SK-N-SH (cell line): ENCODE results near the gene ANO2. TPM values are rescaled to one million over a fixed set of nuclear protein-coding genes. Genes with fewer than 3 reads are reported as not detected.

Source experiments
- CTCF ChIA-PET: fragments of 300-600, 350-600 bp; formaldehyde crosslinking; extraction: SDS; loops from one replicate; lab custom pipeline; 2021; lab: Yijun Ruan, JAX
- POLR2A ChIA-PET: fragments of 350-600 bp; sonication (Branson Sonifier 250); formaldehyde crosslinking; extraction: SDS; loops from one replicate; lab custom pipeline; 2020; ENCODE audit warnings: antibody characterized with exemption, inconsistent platforms; lab: Yijun Ruan, JAX
- DNase-seq: peaks from one replicate; pipeline ENCODE4 v3.0.0; 2012
- H2AFZ ChIP-seq: fragments of 200-600 bp; sonication (generic); 2 replicates; pipeline ENCODE4 v1.8.1; 2016; ENCODE audit warnings: antibody characterized with exemption, mild to moderate bottlenecking, low read depth
- H3F3A ChIP-seq: fragments of 200-600 bp; sonication (generic); replicated peaks from 2 replicates; pipeline ENCODE3; 2016; ENCODE audit warnings: antibody characterized with exemption, mild to moderate bottlenecking; ENCODE audit not compliant: insufficient read depth
- H3K27ac ChIP-seq, 2 experiments: fragments of 200-500 bp in 1 of 2; fragments of 200-600 bp in 1 of 2; sonication (Bioruptor generic) in 1 of 2; sonication (generic), shearing (Covaris generic) in 1 of 2; 2 replicates each; pipeline versions ENCODE4 v1.5.1 to v1.6.1; 2014 to 2016; ENCODE audit warnings: low read depth in 2 of 2, inconsistent platforms in 1 of 2, low read length in 1 of 2, mild to moderate bottlenecking in 1 of 2, mixed read lengths in 1 of 2
- H3K27me3 ChIP-seq: fragments of 200-600 bp; sonication (generic), shearing (Covaris generic); 2 replicates; pipeline ENCODE4 v1.6.1; 2016; ENCODE audit warnings: mixed run types; ENCODE audit not compliant: insufficient read depth
- H3K36me3 ChIP-seq, 2 experiments: fragments of 200-500 bp in 1 of 2; fragments of 200-600 bp in 1 of 2; sonication (Bioruptor generic) in 1 of 2; sonication (generic) in 1 of 2; replicated peaks in 1 of 2; 2 replicates each; pipeline versions ENCODE3 to v1.5.1; 2014 to 2016; ENCODE audit warnings: low read length in 1 of 2, mild to moderate bottlenecking in 1 of 2; ENCODE audit not compliant: insufficient read depth in 2 of 2, control insufficient read depth in 1 of 2
- H3K4me1 ChIP-seq, 2 experiments: fragments of 200-500 bp in 1 of 2; fragments of 200-600 bp in 1 of 2; sonication (Bioruptor generic) in 1 of 2; sonication (generic), shearing (Covaris generic) in 1 of 2; 2 replicates each; pipeline versions ENCODE4 v1.5.1 to v1.6.1; 2014 to 2016; ENCODE audit warnings: low read depth in 1 of 2, low read length in 1 of 2, mixed run types in 1 of 2; ENCODE audit not compliant: insufficient read depth in 2 of 2, control insufficient read depth in 1 of 2
- H3K4me2 ChIP-seq: fragments of 200-600 bp; sonication (generic), shearing (Covaris generic); 2 replicates; pipeline ENCODE4 v1.6.1; 2017; ENCODE audit warnings: mixed run types
- H3K4me3 ChIP-seq, 2 experiments: fragments of 200-500 bp in 1 of 2; fragments of 200-600 bp in 1 of 2; sonication (Bioruptor generic) in 1 of 2; sonication (generic), shearing (Covaris generic) in 1 of 2; 2 replicates each; pipeline versions ENCODE4 v1.5.1 to v1.8.1; 2014 to 2016; ENCODE audit warnings: low read depth in 2 of 2, inconsistent platforms in 1 of 2, low read length in 1 of 2, mild to moderate bottlenecking in 1 of 2, mixed read lengths in 1 of 2, moderate library complexity in 1 of 2
- H3K79me2 ChIP-seq: fragments of 200-600 bp; sonication (generic); 2 replicates; pipeline ENCODE4 v1.8.1; 2017; ENCODE audit warnings: mild to moderate bottlenecking; ENCODE audit not compliant: insufficient read depth
- H3K9ac ChIP-seq: fragments of 200-600 bp; sonication (generic); 2 replicates; pipeline ENCODE4 v1.6.1; 2017; ENCODE audit warnings: mixed run types
- H3K9me2 ChIP-seq: fragments of 200-600 bp; sonication (generic); 2 replicates; pipeline ENCODE4 v1.6.1; 2017; ENCODE audit warnings: mixed run types
- H3K9me3 ChIP-seq: fragments of 200-600 bp; sonication (generic); 2 replicates; pipeline ENCODE4 v1.6.1; 2017; ENCODE audit warnings: mixed run types, mild to moderate bottlenecking, moderate library complexity
- H4K20me1 ChIP-seq: fragments of 200-600 bp; sonication (generic); 2 replicates; pipeline ENCODE4 v1.6.1; 2017; ENCODE audit warnings: mild to moderate bottlenecking, mixed run types; ENCODE audit not compliant: insufficient read depth
- CHD2 ChIP-seq: fragments of 150-350 bp; IDR thresholded peaks from 2 replicates; pipeline ENCODE4 v1.6.1; 2018; ENCODE audit warnings: low read length; ENCODE audit not compliant: partially characterized antibody
- ELF1 ChIP-seq: IDR thresholded peaks from 2 replicates; pipeline ENCODE4 v1.4.0; 2012
- EP300 ChIP-seq, 2 experiments: IDR thresholded peaks; 2 replicates each; pipeline versions ENCODE4 v1.4.0 to v1.6.1; 2012; ENCODE audit warnings: borderline replicate concordance in 1 of 2, low read depth in 1 of 2, low read length in 1 of 2
- FOSL2 ChIP-seq: IDR thresholded peaks from 2 replicates; pipeline ENCODE4 v1.4.0; 2012; ENCODE audit warnings: low read depth, mild to moderate bottlenecking, moderate library complexity, borderline replicate concordance
- FOXJ3 ChIP-seq: sonication (generic); formaldehyde crosslinking; IDR thresholded peaks from 2 replicates; pipeline ENCODE4 v1.5.1; 2020; ENCODE audit warnings: mild to moderate bottlenecking, missing genetic modification reagents
- FOXM1 ChIP-seq: IDR thresholded peaks from 2 replicates; pipeline ENCODE4 v1.4.0; 2012; ENCODE audit warnings: low read depth, mild to moderate bottlenecking
- GABPA ChIP-seq: IDR thresholded peaks from 2 replicates; pipeline ENCODE4 v1.4.0; 2012; ENCODE audit warnings: low read depth, mild to moderate bottlenecking
- JUND ChIP-seq: IDR thresholded peaks from 2 replicates; pipeline ENCODE4 v1.4.0; 2012
- MXI1 ChIP-seq: IDR thresholded peaks from 2 replicates; pipeline ENCODE4 v1.6.1; 2012; ENCODE audit warnings: mild to moderate bottlenecking, low read depth, low read length, improper control_type of control experiment
- PBX3 ChIP-seq: IDR thresholded peaks from 2 replicates; pipeline ENCODE4; 2012
- RAD21 ChIP-seq: IDR thresholded peaks from 2 replicates; pipeline ENCODE4 v1.6.1; 2012; ENCODE audit warnings: mild to moderate bottlenecking, low read length
- RCOR1 ChIP-seq: fragments of 150-350 bp; IDR thresholded peaks from 2 replicates; pipeline ENCODE4 v1.6.1; 2017; ENCODE audit warnings: antibody characterized with exemption, low read length
- TAF1 ChIP-seq: IDR thresholded peaks from 2 replicates; pipeline ENCODE4 v1.6.1; 2012; ENCODE audit warnings: low read depth, mild to moderate bottlenecking, low read length, moderate library complexity, borderline replicate concordance
- TCF12 ChIP-seq: IDR thresholded peaks from 2 replicates; pipeline ENCODE4 v1.4.0; 2012
- TEAD4 ChIP-seq: IDR thresholded peaks from 2 replicates; pipeline ENCODE4 v1.4.0; 2012; ENCODE audit warnings: mild to moderate bottlenecking, borderline replicate concordance; ENCODE audit not compliant: insufficient read depth
- USF1 ChIP-seq: IDR thresholded peaks from 2 replicates; pipeline ENCODE4 v1.4.0; 2012; ENCODE audit warnings: low read depth, borderline replicate concordance
- USF2 ChIP-seq: fragments of 150-350 bp; IDR thresholded peaks from 2 replicates; pipeline ENCODE4 v1.6.1; 2017; ENCODE audit warnings: antibody characterized with exemption, low read length, low read depth, borderline replicate concordance
- ZBTB33 ChIP-seq: IDR thresholded peaks from 2 replicates; pipeline ENCODE4 v1.4.0; 2012; ENCODE audit warnings: low read depth, borderline replicate concordance
- WGBS: methylation state at CpG from one replicate; pipeline ENCODE4 v1.1.6; 2017; ENCODE audit warnings: low lambda C conversion rate; 5-methylcytosine and 5-hydroxymethylcytosine counted together
- polyA plus RNA-seq, 3 experiments: library from polyadenylated mRNA; depleted of rRNA; stranded (reverse); fragments of >200 nt; gene quantifications; 2 replicates each; pipeline ENCODE4 v1.2.3, GENCODE V29; 2012

ANO2 gene
- polyA plus RNA-seq, 1 of the 3 experiments (the other 2 are of a cell fraction), result not detected

GRCh38 chr12:5628501-5628900, 316.6 kb downstream of the ANO2 start:
- Histone ChIP-seq H4K20me1 (no peaks in the 10 kb centered on the region), H3F3A (no peaks in the 10 kb centered on the region), H3K36me3 (no peaks in the 10 kb centered on the region), H3K79me2 (no peaks in the 10 kb centered on the region), H3K9me2 (no peaks in the 10 kb centered on the region), H3K27me3 (peaks cover 97% of the 10 kb centered on the region; the same call in 1 of the 2 replicates), H3K9me3 (no peaks in the 10 kb centered on the region), H2AFZ (no peak overlapping the region), H3K4me2 (no peak overlapping the region), H3K4me1 (no peaks in the 10 kb centered on the region), H3K27ac (no peak overlapping the region), H3K9ac (no peak overlapping the region), H3K4me3 (no peak overlapping the region)
- no peak for DNase-seq
- POLR2A ChIA-PET, result no interaction called here
- WGBS, result 80% methylated on average over 8 of the region's 8 CpGs
- CTCF ChIA-PET, result no interaction called here
- TF ChIP-seq JUND (no peak), TCF12 (no peak), CHD2 (no peak), EP300 (IDR thresholded peaks at IDR 0.05; ENCODE audit: borderline replicate concordance in 1 of 2, low read depth in 1 of 2, low read length in 1 of 2) (no peak), FOXM1 (no peak), RAD21 (no peak), TAF1 (no peak), RCOR1 (no peak), FOXJ3 (CRISPR knock-in tag) (no peak), GABPA (no peak), PBX3 (no peak)

GRCh38 chr12:5627053-5627630, 317.9 kb downstream of the ANO2 start:
- Histone ChIP-seq H3F3A (no peaks in the 10 kb centered on the region), H3K9me2 (no peaks in the 10 kb centered on the region), H3K36me3 (no peaks in the 10 kb centered on the region), H3K27ac (no peak overlapping the region), H3K9ac (no peak overlapping the region), H3K9me3 (no peaks in the 10 kb centered on the region), H3K4me3 (no peak overlapping the region), H2AFZ (no peak overlapping the region), H4K20me1 (no peaks in the 10 kb centered on the region), H3K4me1 (no peaks in the 10 kb centered on the region), H3K27me3 (peaks cover 94% of the 10 kb centered on the region), H3K4me2 (no peak overlapping the region), H3K79me2 (no peaks in the 10 kb centered on the region)
- TF ChIP-seq CHD2 (no peak), ELF1 (no peak), ZBTB33 (no peak), MXI1 (no peak), TEAD4 (no peak), RAD21 (no peak), USF2 (no peak), JUND (no peak), USF1 (no peak), FOXM1 (no peak), FOSL2 (no peak), TCF12 (no peak)
- 5% methylated on average over 8 of the region's 8 CpGs for WGBS
- CTCF ChIA-PET, result interaction anchor here (0.7 kb wide), 1 partner anchor 18 kb away, joined by 3 read pairs; no protein-coding TSS in a partner anchor
- DNase-seq, result no peak
- POLR2A ChIA-PET, result no interaction called here
